Left lung (tissue), 10 donors: ENCODE results near the gene ISM2. TPM values are rescaled to one million over a fixed set of nuclear protein-coding genes. Genes with fewer than 3 reads are reported as not detected.

Experiments used
- ATAC-seq: fragments of 200-7000 bp; cut with Tn5 transposase; one replicate; pipeline ENCODE4 v1.9.1; 2020; ENCODE audit warnings: moderate library complexity
- DNase-seq, 4 donors: peaks; one replicate each; pipeline ENCODE4 v3.0.0-alpha.2; 2013 to 2020
- H3K27ac ChIP-seq, 2 donors: fragments of 200-600 bp; sonication (generic) in 1 of 2; one replicate each; pipeline versions ENCODE4 v1.5.0 to v1.8.0; 2020 to 2021
- H3K27me3 ChIP-seq, 2 donors: fragments of 200-600 bp; sonication (generic) in 1 of 2; one replicate each; pipeline versions ENCODE4 v1.5.0 to v1.8.0; 2020 to 2021
- H3K36me3 ChIP-seq, 2 donors: fragments of 200-600 bp; sonication (generic) in 1 of 2; one replicate each; pipeline versions ENCODE4 v1.5.0 to v1.8.0; 2020 to 2021
- H3K4me1 ChIP-seq, 2 donors: fragments of 200-600 bp; one replicate each; pipeline ENCODE4 v1.8.0; 2021
- H3K4me3 ChIP-seq, 2 donors: fragments of 200-600 bp; sonication (generic) in 1 of 2; one replicate each; pipeline versions ENCODE4 v1.5.0 to v1.8.0; 2020 to 2021; ENCODE audit warnings: mild to moderate bottlenecking in 1 of 2
- H3K9me3 ChIP-seq, 2 donors: fragments of 200-600 bp; sonication (generic) in 1 of 2; one replicate each; pipeline versions ENCODE4 v1.5.0 to v1.8.0; 2020 to 2021
- CTCF ChIP-seq, 2 donors: fragments of 200-600 bp; sonication (generic) in 1 of 2; IDR thresholded peaks; one replicate each; pipeline versions ENCODE4 v1.5.0 to v1.8.0; 2021; ENCODE audit warnings: antibody characterized with exemption in 2 of 2
- intact Hi-C, 2 donors: fragments of 100-400 bp; cut with DNase I; formaldehyde crosslinking; loops; one replicate each; pipeline versions ENCODE4 v1.11.2 to v1.14.2; 2022
- polyA plus RNA-seq, 6 donors: library from polyadenylated mRNA; unstranded; fragments of 120-200 nt; gene quantifications; one replicate each; pipeline ENCODE4 v1.2.1, GENCODE V29; 2013; ENCODE audit not compliant: insufficient read length in 6 of 6
- total RNA-seq, 2 donors: library from RNA; stranded (reverse); fragmentation: NEBNext Ultra II Directional; extraction: Animal tissue kit (Norgen Biotek cat#: 25700); gene quantifications; one replicate each; pipeline ENCODE4 v1.2.1, GENCODE V29; 2021
- donor health status: DM: no; HTN: yes; CAD: no.
- donor health status: DM: no; HTN: no; CAD: no.

Gene ISM2
- total and polyA plus RNA-seq, 8 donors: 0.17 TPM; not detected in 7

- Histone ChIP-seq H3K27me3 (no peaks in the 10 kb centered on the region), H3K27ac (peak overlapping the region; percentile 88 to 99), H3K4me3 (peak overlapping the region; percentile 85 to 89), H3K4me1 (peaks cover 12 to 32% of the 10 kb centered on the region in 2 donors), H3K36me3 (peaks cover 4 to 40% of the 10 kb centered on the region in 2 donors), H3K9me3 (no peaks in the 10 kb centered on the region)
- intact Hi-C loops: no loop called here
- TF ChIP-seq CTCF (IDR thresholded peaks at IDR 0.05): peak in 1 of 2 donors; percentile 3
- ATAC-seq: peak; percentile 31
- DNase-seq: peak in 3 of 4 donors; percentile 15 to 46 (median 15)
Measured at GRCh38 chr14:77458249-77458950, 40.2 kb downstream of the ISM2 start.

- peak; percentile 98 for ATAC-seq
- Histone ChIP-seq H3K36me3 (peaks cover 4 to 40% of the 10 kb centered on the region in 2 donors), H3K4me3 (peak within 1 kb of the TSS; percentile 85 to 89), H3K9me3 (no peaks in the 10 kb centered on the region), H3K27me3 (no peaks in the 10 kb centered on the region), H3K4me1 (peaks cover 12 to 32% of the 10 kb centered on the region in 2 donors), H3K27ac (peak within 1 kb of the TSS; percentile 88 to 99)
- peak; percentile 90 to 99 (median 98) for DNase-seq
- peak in 1 of 2 donors; percentile 8 for TF ChIP-seq CTCF (IDR thresholded peaks at IDR 0.05)
- intact Hi-C loops: no loop called here
Measured at GRCh38 chr14:77457522-77458248, 40.9 kb downstream of the ISM2 start, which contains the start of the genes AHSA1 and VIPAS39. Gene AHSA1, plus strand, starts transcription at chr14:77458093. Its CDS starts 97 bp downstream, at chr14:77458190. Gene VIPAS39, minus strand, starts transcription at chr14:77457601. Its CDS starts 3,499 bp downstream, at chr14:77454102.

- peak overlapping the region; percentile 85 to 89 for H3K4me3 ChIP-seq
- peaks cover 2 to 40% of the 10 kb centered on the region in 2 donors for H3K36me3 ChIP-seq
- DNase-seq (no peak), ATAC-seq (peak; percentile 1)
- intact Hi-C loops: no loop called here
- peaks cover 12 to 32% of the 10 kb centered on the region in 2 donors for H3K4me1 ChIP-seq
- no peaks in the 10 kb centered on the region for H3K9me3 ChIP-seq
- peak overlapping the region; percentile 88 to 99 for H3K27ac ChIP-seq
- no peak for TF ChIP-seq CTCF (IDR thresholded peaks at IDR 0.05)
- no peaks in the 10 kb centered on the region for H3K27me3 ChIP-seq
Measured at GRCh38 chr14:77457115-77457521, 41.5 kb downstream of the ISM2 start.

DNA sequence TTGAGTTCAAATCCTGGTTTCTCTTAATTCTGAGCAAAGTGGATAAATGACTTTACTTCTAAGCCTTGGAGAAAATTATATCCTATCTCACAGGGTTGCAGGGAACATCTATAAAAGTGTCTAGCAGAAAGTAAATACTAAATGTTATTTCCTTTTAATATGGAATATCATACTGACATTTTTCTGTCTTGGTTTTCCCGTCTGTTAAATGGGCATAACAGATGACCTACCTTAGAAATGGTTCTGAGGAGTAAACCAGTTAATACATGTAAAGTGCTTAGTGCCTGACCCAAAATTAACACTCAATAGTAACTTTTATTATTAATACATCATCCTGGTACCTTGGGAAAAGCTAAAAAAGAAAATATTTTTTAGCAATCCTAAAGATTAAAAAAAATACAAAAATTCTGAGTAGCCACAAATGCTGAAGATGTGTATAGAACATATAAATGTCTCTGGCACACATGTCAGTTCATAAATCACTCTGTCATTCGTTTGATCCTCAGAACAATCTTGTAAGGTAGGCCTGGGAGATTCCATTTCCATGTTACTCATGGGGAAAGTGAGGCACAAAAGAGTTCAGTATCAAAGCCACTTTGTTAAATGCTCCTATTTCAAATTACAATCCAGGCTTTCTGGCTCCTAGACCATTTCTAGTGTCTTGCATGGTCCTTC is 42.5 kb downstream of the ISM2 start:
- no peak for ATAC-seq
- Histone ChIP-seq H3K27me3 (no peaks in the 10 kb centered on the region), H3K36me3 (peaks cover 0 to 39% of the 10 kb centered on the region in 2 donors), H3K4me3 (peak overlapping the region in 1 of 2 donors; percentile 85), H3K4me1 (peaks cover 12 to 32% of the 10 kb centered on the region in 2 donors), H3K9me3 (no peaks in the 10 kb centered on the region), H3K27ac (no peak overlapping the region)
- intact Hi-C loops: no loop called here
- no peak for DNase-seq
- no peak for TF ChIP-seq CTCF (IDR thresholded peaks at IDR 0.05)
